NOMO-1 (cell line): ENCODE results near the gene KCTD5.
A peak's percentile ranks its signal among the peaks of the same experiment; 100 is the strongest.

Experiments
- DNase-seq, 2 experiments: peaks; one replicate each; lab custom pipeline; 2025; ENCODE audit not compliant: unreplicated experiment in 2 of 2; lab: John Stamatoyannopoulos, UW

KCTD5 gene

GRCh38 chr16:2708955-2709587, 26.7 kb downstream of the KCTD5 start:
- DNase-seq = no peak

- no peak for DNase-seq
Observed at GRCh38 chr16:2709588-2709984, 27.3 kb downstream of the KCTD5 start.

GRCh38 chr16:2710021-2710710, 27.8 kb downstream of the KCTD5 start:
- no peak for DNase-seq

- no peak for DNase-seq
Observed at GRCh38 chr16:2710711-2711231, 28.4 kb downstream of the KCTD5 start.

- no peak for DNase-seq
Observed at GRCh38 chr16:2711370-2712062, 29.2 kb downstream of the KCTD5 start.

GRCh38 chr16:2712063-2712441, 29.7 kb downstream of the KCTD5 start:
- no peak for DNase-seq

- no peak for DNase-seq
Observed at GRCh38 chr16:2712546-2712945, 30.2 kb downstream of the KCTD5 start.

GRCh38 chr16:2713523-2713922, 31.2 kb downstream of the KCTD5 start:
- no peak for DNase-seq

GRCh38 chr16:2713985-2714774, 31.9 kb downstream of the KCTD5 start:
- no peak for DNase-seq

- no peak for DNase-seq
Observed at GRCh38 chr16:2715064-2715463, 32.7 kb downstream of the KCTD5 start.

GRCh38 chr16:2715519-2715918, 33.2 kb downstream of the KCTD5 start:
- DNase-seq = peak; percentile 47 to 67

GRCh38 chr16:2715966-2716885, 33.9 kb downstream of the KCTD5 start:
- DNase-seq = no peak

GRCh38 chr16:2716948-2717347, 34.6 kb downstream of the KCTD5 start:
- no peak for DNase-seq

- DNase-seq = no peak
Observed at GRCh38 chr16:2717383-2718263, 35.3 kb downstream of the KCTD5 start.

- no peak for DNase-seq
Observed at GRCh38 chr16:2719328-2720063, 37.2 kb downstream of the KCTD5 start.

- no peak for DNase-seq
Observed at GRCh38 chr16:2720064-2720457, 37.7 kb downstream of the KCTD5 start, which contains the start of gene PRSS27. Gene PRSS27 (minus strand): TSS chr16:2720224. CDS start chr16:2720160, 64 bp downstream.

- DNase-seq = peak; percentile 82 to 83
Observed at GRCh38 chr16:2720719-2721633, 38.7 kb downstream of the KCTD5 start.
